Activated CD4-positive, alpha-beta T cell treated with anti-CD3 and anti-CD28 coated beads, Interleukin-2, amount 50 U/mL, for 24 hours (primary cell): ENCODE measurements around the gene GLT6D1.
"Not testable (repeated sequence)": the region's sequence is repeated elsewhere in the genome, so short reads cannot be mapped to it uniquely, and the experiment has no call there.

ENCODE experiments used
- DNase-seq, 2 donors: peaks; one replicate each; pipeline ENCODE4 v3.0.0-alpha.2; 2020; ENCODE audit warnings: low read depth in 1 of 2, low spot score in 1 of 2

GLT6D1 gene, protein sequence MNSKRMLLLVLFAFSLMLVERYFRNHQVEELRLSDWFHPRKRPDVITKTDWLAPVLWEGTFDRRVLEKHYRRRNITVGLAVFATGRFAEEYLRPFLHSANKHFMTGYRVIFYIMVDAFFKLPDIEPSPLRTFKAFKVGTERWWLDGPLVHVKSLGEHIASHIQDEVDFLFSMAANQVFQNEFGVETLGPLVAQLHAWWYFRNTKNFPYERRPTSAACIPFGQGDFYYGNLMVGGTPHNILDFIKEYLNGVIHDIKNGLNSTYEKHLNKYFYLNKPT

DNA sequence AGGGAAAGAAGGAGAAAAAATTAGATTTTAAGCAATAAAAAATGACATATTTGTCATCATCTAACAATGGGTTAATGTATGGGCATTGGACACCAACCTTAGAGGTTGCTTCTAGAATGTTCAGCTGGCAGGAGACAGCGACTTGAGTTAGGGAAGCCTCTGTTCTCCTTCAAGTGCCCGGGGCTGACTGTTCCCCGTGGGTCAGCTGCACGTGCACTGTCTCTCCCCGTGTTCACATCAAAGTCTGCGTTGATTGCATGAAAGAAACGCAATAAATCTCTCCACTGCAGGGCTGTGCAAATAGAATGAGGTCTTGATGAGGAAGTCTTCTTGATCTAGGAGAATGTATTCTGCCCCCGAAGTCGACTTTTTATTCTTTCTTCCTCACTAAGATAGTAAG is at the start of gene GLT6D1:
GLT6D1 (minus strand) TSS at position 345 of the 400 bp plus-strand sequence. CDS start 353 bp downstream, outside the sequence.
- DNase-seq = no peak

DNA sequence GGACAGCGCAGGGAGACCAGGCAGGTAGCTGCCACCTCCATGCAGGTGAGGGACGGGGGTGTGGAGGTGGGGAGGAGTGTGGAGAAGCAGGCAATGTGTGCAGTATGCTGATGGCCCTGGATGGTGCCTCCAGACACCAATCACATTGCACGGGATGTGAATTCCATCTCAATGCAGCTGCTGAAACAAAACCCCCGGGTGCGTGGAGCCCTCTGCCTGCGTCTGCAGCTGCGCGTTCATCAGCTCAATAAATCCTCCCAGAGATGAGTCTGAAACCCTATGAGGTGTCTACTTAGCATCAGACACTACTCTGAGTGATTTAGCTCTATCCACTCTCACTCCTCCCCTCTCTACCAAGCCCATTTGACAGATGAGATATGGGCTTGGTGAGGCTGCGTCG is 49.7 kb upstream of the GLT6D1 start:
- no peak for DNase-seq

DNA sequence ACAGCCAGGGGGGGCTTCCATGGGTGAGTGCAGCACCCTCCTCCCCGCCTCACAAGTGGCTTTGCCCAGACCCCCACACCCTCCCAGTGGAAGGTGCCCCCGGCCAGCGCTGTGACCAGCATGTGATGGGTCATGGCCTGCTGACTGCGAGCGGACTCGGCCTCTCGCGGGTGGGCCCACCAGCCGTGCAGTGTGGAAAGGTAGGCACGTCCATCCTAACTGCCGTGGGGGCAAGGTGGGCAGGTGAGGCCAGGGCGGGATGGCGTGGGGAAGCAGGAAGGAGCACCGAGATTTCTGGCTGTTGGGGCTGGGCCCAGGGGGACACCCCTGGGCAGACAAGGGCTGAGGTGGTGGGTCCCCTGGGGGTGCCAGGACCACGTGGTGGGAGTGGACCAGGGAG is 47.9 kb upstream of the GLT6D1 start:
- no peak for DNase-seq

DNA sequence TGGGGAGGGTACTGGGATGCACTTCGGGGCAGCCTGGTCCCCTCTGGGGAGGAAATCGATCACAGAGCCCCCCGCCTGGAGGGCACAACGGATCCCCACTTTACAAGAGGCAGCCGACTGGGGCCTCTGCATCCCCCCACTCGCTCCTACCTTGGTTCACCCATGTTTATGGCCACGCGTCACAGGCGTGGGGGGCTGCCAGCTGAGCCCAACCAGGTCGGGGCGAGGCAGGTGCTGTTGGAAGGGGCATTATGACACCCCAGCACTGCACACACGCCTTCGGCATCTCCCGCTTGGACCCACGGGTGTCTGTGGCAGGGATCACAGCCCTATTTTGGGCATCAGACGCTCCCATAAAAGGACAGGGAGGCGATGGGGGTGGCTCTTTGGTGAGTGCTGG is 45.4 kb upstream of the GLT6D1 start:
- no peak for DNase-seq

DNA sequence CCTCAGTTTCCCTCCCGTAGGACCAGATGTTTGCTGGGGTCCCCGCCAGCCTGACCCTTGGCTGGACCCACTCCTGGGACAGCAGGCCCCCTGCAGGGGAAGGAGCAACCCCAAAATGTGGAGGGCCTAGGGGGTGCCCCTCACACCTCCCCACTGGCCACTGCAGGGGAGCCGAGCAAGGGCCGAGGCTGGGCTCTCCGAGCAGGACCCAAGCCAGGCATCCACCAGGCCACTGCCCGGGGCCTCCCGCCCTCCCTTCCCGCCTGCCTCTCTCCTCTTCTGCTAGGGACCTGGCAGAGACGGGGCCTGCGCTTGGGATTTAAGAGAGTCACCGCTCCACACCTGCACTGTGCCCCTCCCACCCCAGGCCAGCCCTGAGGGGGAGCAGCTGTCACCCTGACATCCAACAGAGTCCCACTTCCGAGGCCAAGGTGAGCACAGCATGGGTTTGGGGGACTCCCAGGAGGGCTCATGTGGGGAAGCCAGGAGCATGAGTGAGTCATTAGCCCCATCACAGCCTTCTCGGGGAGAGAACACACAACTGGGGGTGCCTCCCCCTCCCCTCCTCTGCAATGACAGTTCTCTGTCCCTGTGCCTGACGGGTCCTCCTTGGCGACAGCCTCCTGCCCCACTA is 44.2 kb upstream of the GLT6D1 start:
- DNase-seq = no peak

DNA sequence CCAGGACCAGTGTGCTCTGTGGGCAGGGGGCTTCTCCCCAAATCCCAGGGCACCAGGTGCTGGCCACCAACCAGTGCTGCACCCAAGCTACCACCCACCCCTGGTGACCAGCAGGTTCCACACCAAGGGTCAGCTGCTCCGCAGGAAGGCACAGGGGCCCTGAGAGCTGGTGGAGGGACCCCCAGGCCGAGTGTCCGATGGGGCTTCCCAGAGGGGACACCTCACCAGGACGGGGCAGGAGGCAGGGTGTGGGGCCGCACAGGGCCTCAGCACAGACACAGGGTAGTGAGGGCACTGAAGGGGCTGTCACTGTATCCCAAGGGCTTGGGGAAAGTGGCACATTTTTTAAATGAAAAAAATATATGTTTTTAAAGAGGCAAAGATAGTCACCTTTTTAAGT is 41.8 kb upstream of the GLT6D1 start:
- DNase-seq = no peak

DNA sequence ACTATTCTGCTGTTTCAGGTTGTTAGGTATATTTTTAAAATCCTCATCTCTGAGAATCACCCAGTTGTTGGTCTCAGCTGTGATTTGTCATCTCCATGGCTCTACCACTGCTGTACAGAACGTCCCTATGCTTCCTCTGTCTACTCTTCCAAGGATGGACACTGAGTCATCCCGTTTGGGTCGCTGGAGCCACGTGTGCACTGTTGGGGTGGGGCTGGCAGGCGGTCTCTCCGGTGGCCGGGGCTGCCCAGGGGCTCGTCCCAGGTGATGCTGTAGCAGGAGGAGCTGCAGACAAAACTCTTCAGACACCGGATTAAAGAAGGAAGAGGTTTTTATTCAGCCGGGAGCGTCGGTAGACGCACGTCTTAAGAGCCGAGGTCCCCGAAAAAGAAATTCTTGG is 40.7 kb upstream of the GLT6D1 start:
- DNase-seq = no peak

DNA sequence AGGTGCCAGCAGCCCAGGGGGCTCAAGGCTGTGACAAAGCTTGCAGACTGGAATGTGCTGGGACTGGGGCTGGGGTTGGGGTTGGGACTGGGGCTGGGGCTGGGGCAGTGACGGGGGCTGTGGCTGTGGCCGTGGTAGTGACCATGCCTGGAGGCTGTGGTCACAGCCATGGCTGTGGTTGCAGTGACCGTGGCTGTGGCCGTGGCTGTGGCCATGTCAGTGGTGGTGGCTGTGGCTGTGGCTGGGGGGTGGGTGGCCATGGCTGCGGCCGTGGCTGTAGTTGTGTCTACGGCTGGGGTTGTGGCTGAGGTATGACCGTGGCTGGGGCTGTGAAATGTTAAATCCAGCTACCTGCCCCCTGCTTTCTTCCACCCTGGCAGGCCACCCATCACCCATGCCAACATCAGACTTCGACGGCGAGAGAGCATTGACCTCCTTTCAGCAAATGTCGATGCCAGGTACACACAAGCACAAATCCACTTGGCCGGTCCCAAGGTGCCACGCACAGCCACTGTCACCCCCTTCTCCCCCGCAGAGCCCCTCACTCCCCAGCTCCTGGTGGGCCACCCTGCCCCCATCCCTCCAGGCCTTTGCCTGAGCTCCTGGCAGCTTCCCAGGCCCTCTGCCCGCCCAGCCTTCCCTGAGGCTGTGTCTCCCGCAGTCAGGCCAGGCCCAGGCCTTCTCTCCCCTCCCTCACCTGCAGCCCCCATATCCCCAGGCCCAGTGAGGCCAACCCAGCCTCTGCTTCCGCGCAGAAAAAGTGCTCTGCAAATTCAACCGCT is 39.1 kb upstream of the GLT6D1 start:
- no peak for DNase-seq

DNA sequence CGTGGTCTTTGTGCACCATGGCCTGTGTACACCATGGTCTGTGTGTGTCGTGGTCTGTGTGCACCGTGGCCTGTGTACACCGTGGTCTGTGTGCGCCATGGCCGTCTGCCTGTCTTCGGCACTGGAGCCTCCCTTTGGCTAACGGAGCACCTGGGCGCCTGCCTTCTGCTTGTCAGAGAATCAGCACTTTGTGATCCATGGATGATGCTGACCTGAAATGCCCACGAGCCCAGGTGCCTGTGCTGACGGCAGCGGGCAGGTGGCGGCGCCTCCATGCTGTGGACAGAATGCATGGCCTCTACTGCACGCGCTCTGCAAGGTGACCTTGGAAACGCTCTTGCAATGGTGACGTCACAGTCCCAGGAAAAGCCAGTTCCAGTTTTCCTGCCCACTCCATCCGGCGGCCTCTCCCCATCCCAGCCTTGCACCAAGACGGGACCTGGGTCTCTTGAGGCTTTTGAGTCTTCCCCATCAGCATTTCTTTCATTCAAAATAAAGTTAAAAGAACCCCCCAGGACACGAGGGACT is 38.4 kb upstream of the GLT6D1 start:
- DNase-seq = no peak

DNA sequence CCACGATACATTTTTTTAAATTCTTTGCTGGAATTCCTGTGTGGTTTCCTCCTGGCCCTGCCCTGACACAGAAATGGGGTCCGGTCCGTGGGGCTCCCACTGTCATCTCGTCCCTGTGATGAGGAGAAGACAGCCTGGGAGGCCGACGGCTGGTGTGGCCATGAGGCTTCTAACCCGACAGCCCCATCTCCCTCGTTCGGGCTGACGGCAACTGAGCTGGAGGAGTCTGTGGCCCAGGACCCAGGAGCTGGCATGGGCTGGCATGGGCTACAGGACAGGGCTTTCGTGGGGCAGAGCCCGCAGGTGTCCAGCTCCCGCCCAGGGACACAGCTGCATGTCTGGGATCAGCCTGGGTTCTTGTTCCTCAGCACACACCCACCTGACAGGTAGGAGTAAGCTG is 37.6 kb upstream of the GLT6D1 start:
- DNase-seq = no peak

DNA sequence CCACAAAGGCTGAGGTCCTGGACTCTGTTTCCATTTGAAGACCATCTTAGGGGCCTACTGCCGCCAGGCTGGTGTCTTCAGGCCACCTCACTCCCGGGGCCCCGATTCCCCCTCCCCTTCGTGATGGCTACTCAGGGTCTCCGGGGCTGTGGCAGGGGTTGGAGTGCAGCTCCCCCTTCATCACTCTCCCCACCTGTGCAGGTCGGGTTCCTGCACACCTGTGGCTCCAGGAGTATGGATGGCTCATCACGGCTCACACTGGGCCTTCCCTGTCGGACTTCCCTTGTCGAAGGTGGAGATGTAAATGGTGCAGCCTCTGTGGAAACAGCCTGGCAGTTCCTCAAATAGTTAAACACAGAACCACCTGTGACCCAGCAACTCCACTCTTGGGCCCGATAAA is 35.6 kb upstream of the GLT6D1 start:
- DNase-seq = no peak

DNA sequence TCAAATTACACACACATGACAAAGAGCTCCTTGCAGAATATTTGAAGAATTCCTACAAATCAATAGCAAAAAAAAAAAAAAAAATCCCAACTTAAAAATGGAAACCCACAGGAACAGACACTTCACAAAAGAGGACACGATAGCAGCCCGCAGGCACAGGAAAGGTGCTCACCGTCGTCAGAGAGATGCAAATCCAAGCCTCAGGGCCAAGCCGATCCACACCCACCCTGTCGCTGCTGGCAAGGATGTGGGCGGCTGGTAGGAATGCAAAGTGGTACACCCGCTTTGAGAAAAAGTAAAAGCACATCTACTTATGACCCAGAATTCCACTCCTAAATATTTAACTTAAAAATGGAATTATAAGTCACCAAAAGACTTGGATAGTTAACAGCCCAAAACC is 34.6 kb upstream of the GLT6D1 start:
- no peak for DNase-seq

DNA sequence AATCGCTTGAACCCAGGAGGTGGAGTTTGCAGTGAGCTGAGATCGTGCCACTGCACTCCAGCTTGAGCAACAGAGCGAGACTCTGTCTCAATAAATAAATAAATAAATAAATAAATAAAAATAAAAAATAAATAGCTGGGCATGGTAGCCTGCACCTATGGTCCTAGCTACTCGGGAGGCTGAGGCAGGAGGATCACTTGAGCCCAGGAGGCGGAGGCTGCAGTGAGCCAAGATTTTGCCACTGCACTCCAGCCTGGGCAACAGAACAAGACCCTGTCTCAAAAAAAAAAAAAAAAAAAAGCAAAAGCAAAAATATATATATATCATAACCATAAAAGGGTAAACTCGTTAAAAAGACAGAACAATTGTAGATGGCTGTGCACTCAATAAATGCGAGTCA is 33.4 kb upstream of the GLT6D1 start:
- not testable (repeated sequence) for DNase-seq

DNA sequence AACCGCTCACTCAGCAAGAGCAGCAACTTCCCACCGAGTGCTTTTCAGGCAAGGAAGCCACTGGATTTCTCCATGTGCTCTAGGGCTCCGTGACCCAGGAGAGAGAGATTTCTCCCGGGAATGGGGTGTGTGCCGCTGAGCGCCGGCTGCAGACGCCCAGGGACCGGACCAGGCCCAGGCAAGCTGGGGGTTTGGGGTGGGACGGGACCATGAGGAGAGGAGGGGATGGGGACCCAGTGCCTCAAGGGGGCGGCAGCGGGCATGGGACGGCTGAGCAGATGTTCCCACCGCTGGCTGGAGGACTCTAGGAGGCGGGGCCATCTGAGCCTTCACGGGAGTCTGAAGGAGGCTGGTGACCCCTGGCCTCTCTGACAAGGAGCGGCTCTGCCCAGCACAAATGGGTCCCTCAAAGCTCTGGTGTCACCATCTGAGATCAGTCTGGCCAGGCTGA is 32.3 kb upstream of the GLT6D1 start:
- DNase-seq = no peak

DNA sequence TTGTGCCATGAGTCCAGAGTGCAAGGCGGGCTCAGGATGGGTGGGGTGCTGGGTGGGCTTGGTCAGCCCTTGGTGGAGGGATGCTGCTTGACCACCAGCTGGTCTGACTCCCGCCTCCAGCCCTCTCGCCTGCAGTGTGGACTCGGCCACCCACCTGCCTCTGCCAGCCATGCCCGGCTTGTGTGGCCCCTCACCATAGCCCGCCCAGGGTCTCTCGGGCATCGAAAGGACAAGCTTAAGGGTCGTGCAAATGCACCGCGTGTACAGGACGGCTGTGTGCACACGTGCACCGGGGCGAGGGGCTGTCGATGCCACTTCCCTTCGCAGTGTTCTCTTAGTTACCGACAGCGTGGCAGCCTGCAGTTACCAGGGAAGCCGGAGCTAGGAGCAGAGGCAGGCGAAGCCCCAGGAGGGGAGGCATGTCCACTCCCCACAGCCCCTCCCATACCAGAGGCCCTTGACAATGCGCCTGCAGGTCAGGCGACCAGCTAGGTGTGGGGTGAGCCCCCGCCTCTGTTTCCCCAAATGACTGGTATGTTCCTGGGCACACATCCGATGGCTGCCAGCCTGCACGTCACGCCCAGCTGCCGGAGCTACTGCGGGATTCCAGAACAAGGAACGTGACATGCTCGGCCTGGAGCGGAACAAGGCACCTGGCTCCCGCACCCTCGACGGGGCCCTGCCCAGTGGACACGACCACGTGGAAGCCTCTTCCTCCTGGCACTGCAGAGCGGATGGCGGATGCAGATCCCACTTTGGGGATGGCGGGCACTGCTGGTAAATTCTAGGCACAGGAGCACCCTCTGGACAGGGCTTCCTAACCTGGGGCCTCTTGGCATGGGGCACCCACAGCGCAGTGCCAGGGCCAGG is 31.6 kb upstream of the GLT6D1 start:
- no peak for DNase-seq

DNA sequence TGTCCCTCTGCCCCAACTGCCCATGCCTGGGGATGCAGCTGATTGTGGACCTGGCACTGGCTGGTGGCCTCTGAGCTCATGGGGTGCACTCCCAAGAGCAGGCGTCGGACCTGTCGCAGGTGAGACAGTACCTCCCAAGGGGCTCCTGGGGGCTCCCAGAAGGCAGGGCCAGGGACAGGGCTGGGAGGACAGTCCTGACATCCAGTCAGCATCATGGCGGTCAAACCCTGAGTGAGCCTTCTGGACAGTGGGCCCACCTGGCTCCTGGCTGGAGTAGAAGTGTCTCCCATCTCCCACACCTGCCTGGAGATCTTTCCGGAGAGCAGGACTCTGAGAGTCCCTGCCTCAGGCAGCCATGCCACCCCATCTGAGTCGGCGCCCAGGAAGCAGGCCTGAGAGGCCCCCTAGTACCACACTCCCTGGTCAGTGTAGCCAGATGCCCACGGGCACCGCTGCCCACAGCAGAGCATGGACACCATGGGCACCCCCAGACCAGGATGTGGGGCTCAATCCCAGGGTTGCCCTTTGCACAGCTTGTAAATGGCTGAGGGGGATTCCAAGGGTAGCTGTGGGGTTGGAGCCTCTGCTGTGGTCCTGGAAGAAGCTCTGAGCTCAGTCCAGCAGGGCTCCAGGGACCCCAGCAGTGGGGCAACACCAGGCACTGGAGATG is 30.4 kb upstream of the GLT6D1 start:
- no peak for DNase-seq

DNA sequence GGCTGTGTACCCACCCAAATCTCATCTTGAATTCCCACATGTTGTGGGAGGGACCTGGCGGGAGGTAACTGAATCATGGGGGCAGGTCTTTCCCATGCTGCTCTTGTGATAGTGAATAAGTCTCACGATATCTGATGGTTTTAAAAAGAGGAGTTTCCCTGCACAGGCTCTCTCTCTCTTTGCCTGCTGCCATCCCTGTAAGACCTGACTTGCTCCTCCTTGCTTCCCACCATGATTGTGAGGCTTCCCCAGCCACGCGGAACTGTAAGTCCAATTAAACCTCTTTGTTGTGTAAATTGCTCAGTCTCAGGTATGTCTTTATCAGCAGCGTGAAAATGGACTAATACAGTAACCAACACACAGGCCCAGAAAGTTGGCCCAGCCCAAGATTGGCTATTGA is 29.7 kb upstream of the GLT6D1 start:
- not testable (repeated sequence) for DNase-seq

DNA sequence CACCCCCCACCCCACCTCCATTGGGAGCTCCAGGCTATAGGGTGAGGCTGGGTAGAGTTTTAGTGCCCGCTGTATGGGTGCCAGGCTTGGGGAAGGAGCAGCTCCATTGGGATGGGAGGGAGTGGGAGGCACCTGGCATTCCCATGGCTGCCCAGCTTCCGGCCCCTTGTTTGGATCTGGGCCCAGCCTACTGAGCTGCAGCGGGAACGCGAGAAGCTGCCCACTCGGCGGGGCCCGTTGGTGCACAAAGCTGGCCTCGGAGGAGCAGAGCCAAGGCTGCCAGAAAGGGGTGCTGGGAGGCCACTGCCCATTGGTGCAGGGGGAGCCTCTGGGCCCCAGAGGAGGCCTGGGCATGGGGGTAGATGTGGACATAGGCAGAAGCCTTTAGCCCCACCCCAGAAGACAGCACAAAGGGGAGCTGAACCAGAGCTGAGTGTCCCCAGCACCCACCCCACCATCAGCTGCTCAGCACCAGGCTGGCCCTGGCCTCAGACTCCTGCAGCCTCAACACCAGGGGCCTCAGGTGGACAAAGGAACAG is 28.2 kb upstream of the GLT6D1 start:
- no peak for DNase-seq

DNA sequence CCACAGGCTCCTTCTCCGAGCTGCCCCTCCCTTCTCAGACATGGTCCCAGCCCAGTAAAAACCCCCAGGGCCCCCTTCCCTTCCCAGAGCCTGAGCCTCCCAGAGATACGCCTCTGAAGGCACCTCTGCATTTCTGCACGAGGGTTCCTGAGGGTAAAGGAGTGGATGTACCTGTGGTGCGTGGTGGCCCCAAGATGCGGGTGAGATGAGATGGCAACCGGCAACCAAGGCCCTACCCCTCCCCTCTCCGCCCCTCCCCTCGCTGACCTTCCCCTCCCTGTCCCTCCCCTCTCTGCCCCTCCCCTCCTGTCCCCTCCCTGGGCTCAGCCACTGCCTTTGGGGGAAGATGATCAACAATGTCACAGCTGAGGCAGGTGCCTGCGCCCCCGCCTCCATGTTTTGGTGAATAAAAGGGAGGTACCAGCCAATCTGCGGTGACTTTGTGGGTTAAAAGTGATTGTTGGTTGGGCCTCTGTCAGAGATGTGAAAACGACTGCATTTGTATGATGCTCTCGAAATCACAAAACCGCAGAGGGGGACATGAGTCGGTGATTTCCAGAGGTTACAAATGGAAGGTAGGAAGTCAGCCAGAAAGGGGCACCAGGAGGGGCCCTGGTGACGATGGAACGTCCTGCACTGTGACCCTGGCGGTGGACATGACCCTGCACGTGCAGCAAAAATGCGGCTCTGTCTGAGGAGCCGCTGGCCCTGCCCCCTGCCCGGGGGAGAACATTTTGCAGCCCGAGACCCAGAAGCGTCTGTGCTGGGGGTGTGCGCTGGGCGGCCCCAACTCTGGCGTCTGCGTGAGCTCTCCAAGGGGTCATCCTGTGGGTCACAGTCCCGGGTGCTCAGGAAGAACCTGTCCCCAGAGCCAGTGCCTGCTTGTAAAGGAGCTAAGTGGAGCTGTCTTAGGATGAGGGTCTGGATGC is 27.5 kb upstream of the GLT6D1 start:
- no peak for DNase-seq
